Measurements from ENCODE around the gene PGS1. TPM values are rescaled to one million over a fixed set of nuclear protein-coding genes. Genes with fewer than 3 reads are reported as not detected.

The PGS1 gene
- total RNA-seq, 1 donor from 2014 or later, result 85.5 TPM

DNA sequence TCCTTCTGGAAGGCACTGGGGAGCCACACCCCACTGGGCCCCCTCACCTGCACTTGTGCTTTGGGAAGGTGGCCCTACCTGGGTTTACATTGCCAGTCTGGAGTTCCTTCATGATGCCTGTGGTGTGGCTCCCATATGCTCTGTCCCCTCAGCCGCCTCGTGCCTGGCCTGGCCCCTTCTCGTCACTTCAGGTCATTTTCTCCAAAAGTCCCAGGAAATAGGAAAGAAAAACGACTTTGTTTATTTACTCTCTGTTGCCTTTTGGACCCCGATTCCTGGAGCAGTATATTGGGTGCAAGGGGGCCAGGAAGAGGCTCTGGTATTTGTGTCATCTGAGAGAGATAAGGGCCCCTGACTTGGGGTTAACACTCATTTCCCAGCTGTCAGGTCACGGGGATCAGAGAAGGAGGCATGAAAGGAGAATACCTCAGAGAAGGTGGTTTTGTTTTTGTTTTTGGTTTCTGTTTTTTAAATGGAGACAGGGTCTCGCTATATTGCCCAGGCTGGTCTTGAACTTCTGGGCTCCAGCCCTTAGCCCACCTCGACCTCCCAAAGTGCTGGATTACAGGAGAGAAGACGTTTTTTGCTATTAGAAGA is 23.3 kb upstream of the PGS1 start:
- Mint-ChIP-seq H3K4me3 (ENCODE audit: unreplicated experiment) (no peak overlapping the region), H3K27ac (ENCODE audit: unreplicated experiment) (no peak overlapping the region), H3K27me3 (ENCODE audit: unreplicated experiment) (peaks cover 5% of the 10 kb centered on the region), H3K9me3 (ENCODE audit: unreplicated experiment) (no peaks in the 10 kb centered on the region), H3K36me3 (ENCODE audit: low read depth, unreplicated experiment) (peaks cover 9% of the 10 kb centered on the region), H3K4me1 (ENCODE audit: unreplicated experiment) (peaks cover 48% of the 10 kb centered on the region)
- no peak for DNase-seq (ENCODE audit: low spot score)
- TF ChIP-seq, protein P1, sequence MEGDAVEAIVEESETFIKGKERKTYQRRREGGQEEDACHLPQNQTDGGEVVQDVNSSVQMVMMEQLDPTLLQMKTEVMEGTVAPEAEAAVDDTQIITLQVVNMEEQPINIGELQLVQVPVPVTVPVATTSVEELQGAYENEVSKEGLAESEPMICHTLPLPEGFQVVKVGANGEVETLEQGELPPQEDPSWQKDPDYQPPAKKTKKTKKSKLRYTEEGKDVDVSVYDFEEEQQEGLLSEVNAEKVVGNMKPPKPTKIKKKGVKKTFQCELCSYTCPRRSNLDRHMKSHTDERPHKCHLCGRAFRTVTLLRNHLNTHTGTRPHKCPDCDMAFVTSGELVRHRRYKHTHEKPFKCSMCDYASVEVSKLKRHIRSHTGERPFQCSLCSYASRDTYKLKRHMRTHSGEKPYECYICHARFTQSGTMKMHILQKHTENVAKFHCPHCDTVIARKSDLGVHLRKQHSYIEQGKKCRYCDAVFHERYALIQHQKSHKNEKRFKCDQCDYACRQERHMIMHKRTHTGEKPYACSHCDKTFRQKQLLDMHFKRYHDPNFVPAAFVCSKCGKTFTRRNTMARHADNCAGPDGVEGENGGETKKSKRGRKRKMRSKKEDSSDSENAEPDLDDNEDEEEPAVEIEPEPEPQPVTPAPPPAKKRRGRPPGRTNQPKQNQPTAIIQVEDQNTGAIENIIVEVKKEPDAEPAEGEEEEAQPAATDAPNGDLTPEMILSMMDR (IDR thresholded peaks at IDR 0.05; ENCODE audit: unreplicated experiment), result no peak

DNA sequence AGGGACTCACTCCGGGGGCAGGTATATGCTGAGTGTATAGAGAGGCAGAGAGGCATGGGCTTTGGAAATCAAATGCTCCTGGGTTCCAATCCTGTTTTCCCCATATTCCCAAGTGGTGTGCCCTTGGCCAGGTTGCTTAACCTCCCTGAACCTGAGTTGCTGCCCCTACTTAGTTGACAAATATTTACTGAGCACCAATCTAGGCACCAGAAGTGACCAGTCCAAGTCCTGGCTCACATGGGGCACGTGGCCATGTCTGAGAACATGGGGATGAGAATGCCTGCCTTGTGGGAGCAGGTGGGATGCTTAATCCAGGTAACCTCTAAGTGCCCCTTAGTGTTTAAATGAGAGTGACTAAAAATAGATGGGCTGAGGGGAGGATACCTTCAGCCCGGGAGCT is 22.7 kb upstream of the PGS1 start:
- Mint-ChIP-seq H3K27ac (ENCODE audit: unreplicated experiment) (no peak overlapping the region), H3K36me3 (ENCODE audit: low read depth, unreplicated experiment) (peaks cover 9% of the 10 kb centered on the region), H3K4me3 (ENCODE audit: unreplicated experiment) (peak overlapping the region; percentile 47), H3K4me1 (ENCODE audit: unreplicated experiment) (peaks cover 42% of the 10 kb centered on the region), H3K27me3 (ENCODE audit: unreplicated experiment) (peaks cover 5% of the 10 kb centered on the region), H3K9me3 (ENCODE audit: unreplicated experiment) (no peaks in the 10 kb centered on the region)
- no peak for DNase-seq (ENCODE audit: low spot score)
- TF ChIP-seq, protein P1 (IDR thresholded peaks at IDR 0.05; ENCODE audit: unreplicated experiment), result no peak

DNA sequence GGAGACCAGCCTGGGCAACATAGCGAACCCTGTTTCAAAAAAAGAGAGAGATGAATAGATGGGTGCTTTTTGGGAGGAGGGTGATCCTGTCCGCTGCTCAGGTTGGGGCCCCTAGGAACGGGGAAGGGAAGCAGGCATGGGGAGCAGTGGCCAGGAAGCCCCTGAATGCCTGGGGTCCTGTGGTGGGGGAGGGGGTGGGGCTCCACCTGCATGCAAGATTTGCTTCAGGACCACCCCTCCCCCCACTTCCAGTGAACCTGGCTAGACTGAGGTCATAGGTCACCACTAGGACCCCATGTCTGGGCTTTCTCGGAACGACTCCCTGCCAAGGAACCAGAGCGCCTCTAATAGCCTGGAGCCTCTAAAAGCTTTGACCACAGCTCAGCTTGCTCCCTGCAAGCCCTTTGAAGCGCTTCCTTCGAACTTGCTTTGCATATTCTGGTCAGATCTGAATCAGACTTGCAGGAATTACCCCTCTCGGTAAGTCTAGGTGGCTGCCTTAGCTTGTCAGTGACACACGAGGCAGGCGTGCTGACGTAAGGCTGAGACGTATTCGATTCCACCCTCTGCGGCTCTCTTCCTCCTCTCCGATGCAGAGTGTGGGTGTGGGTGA is 22.2 kb upstream of the PGS1 start:
- Mint-ChIP-seq H3K4me1 (ENCODE audit: unreplicated experiment) (peaks cover 44% of the 10 kb centered on the region), H3K36me3 (ENCODE audit: low read depth, unreplicated experiment) (peaks cover 9% of the 10 kb centered on the region), H3K27me3 (ENCODE audit: unreplicated experiment) (peaks cover 4% of the 10 kb centered on the region), H3K4me3 (ENCODE audit: unreplicated experiment) (peak overlapping the region; percentile 47), H3K27ac (ENCODE audit: unreplicated experiment) (no peak overlapping the region), H3K9me3 (ENCODE audit: unreplicated experiment) (no peaks in the 10 kb centered on the region)
- TF ChIP-seq, protein P1 (IDR thresholded peaks at IDR 0.05; ENCODE audit: unreplicated experiment), result no peak
- no peak for DNase-seq (ENCODE audit: low spot score)

DNA sequence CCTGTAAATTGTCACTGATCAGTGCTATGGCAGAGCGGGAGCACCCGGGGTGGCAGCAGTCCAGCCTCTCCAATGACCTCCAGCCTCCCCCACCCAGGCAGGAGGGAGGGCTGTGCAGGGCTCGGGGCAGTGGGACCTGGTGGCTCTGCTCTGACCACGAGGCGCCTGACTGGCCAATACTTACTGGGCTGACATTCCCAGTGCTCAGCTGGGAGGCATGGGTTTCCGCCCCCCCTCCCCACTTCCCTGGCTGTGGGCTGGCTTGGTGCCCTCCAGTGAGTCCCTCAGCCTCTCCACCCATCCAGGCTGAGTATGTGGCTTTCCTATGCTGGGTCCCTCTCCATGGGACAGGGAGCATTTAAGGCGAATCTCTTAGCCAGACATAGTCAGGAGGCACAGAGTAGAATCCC is 21.3 kb upstream of the PGS1 start:
- Mint-ChIP-seq H3K4me3 (ENCODE audit: unreplicated experiment) (peak overlapping the region; percentile 91), H3K36me3 (ENCODE audit: low read depth, unreplicated experiment) (peaks cover 9% of the 10 kb centered on the region), H3K4me1 (ENCODE audit: unreplicated experiment) (peaks cover 44% of the 10 kb centered on the region), H3K27ac (ENCODE audit: unreplicated experiment) (peak overlapping the region; percentile 42), H3K27me3 (ENCODE audit: unreplicated experiment) (peaks cover 6% of the 10 kb centered on the region), H3K9me3 (ENCODE audit: unreplicated experiment) (no peaks in the 10 kb centered on the region)
- DNase-seq (ENCODE audit: low spot score), result no peak
- TF ChIP-seq, protein P1 (IDR thresholded peaks at IDR 0.05; ENCODE audit: unreplicated experiment), result no peak

Measured in endothelial cell (in vitro differentiated cells).